K562 (cell line): Measurements from ENCODE around the gene LIPN.

Experiments
- EGR1 ChIP-seq: fragments of 450-650 bp; conservative IDR thresholded peaks from 2 replicates; pipeline ENCODE4 v1.6.1; 2017; ENCODE audit warnings: mild to moderate bottlenecking
- EP300 ChIP-seq: IDR thresholded peaks from 2 replicates; pipeline ENCODE4 v1.6.1; 2012; ENCODE audit warnings: low read length, improper control_type of control experiment
- MEF2D ChIP-seq: conservative IDR thresholded peaks from 2 replicates; pipeline ENCODE4 v1.6.1; 2016; ENCODE audit warnings: low read depth, missing genetic modification characterization, missing compliant biosample characterization
- POLR2A ChIP-seq: fragments of 450-650 bp; conservative IDR thresholded peaks from 2 replicates; pipeline ENCODE4 v1.6.1; 2016
- ZFP30 ChIP-seq: fragments of 250-450 bp; sonication (Bioruptor Pico); IDR thresholded peaks from 2 replicates; pipeline ENCODE4 v1.8.0; 2022; ENCODE audit warnings: moderate library complexity, mild to moderate bottlenecking, inconsistent platforms, borderline replicate concordance
- ZSCAN32 ChIP-seq: fragments of 450-650 bp; formaldehyde crosslinking; IDR thresholded peaks from 2 replicates; pipeline ENCODE4 v1.4.0; 2020; ENCODE audit warnings: mild to moderate bottlenecking, moderate library complexity
- ZZZ3 ChIP-seq: fragments of 450-650 bp; IDR thresholded peaks from 2 replicates; pipeline ENCODE4 v1.6.1; 2016; ENCODE audit warnings: antibody characterized with exemption, mild to moderate bottlenecking, moderate library complexity
- TF ChIP-seq, protein P1 (sequence below): sonication (generic); formaldehyde crosslinking; IDR thresholded peaks from 2 replicates; pipeline ENCODE4 v1.8.1; 2023; ENCODE audit warnings: mild to moderate bottlenecking, missing genetic modification reagents
- TF ChIP-seq, protein P2 (sequence below), 3 experiments: IDR thresholded peaks in 2 of 3; conservative IDR thresholded peaks in 1 of 3; 2 replicates each; pipeline ENCODE4 v1.5.1; 2011 to 2012; ENCODE audit warnings: low read length in 3 of 3, mild to moderate bottlenecking in 3 of 3, control low read depth in 2 of 3, improper control_type of control experiment in 1 of 3, inconsistent platforms in 1 of 3, low read depth in 1 of 3, mixed read lengths in 1 of 3, moderate library complexity in 1 of 3; ENCODE audit not compliant: insufficient read depth in 2 of 3

DNA sequence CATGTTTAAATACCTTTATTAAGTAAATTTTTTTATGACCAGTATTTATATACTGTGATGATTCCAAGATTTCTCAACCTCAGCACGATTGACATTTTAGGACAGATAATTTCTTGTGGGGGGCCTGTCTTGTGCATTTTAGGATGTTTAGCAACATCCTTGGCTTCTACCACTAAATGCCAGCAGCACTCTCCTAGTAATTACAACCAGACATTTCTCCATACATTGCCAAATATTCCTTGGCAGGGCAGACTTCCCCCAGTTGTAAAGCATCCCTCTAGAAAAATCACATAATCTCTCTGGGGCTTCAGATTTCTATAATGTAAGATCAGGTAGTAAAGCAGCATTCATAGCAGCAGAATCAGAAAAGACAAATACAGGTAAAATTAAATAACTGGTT lies 34.9 kb downstream of the LIPN start:
- TF ChIP-seq MEF2D (tag) (no peak), ZSCAN32 (CRISPR knock-in tag) (no peak), ZZZ3 (no peak), POLR2A (no peak), EP300 (no peak), EGR1 (no peak), ZFP30 (CRISPR knock-in tag) (no peak)
- TF ChIP-seq, protein P1, sequence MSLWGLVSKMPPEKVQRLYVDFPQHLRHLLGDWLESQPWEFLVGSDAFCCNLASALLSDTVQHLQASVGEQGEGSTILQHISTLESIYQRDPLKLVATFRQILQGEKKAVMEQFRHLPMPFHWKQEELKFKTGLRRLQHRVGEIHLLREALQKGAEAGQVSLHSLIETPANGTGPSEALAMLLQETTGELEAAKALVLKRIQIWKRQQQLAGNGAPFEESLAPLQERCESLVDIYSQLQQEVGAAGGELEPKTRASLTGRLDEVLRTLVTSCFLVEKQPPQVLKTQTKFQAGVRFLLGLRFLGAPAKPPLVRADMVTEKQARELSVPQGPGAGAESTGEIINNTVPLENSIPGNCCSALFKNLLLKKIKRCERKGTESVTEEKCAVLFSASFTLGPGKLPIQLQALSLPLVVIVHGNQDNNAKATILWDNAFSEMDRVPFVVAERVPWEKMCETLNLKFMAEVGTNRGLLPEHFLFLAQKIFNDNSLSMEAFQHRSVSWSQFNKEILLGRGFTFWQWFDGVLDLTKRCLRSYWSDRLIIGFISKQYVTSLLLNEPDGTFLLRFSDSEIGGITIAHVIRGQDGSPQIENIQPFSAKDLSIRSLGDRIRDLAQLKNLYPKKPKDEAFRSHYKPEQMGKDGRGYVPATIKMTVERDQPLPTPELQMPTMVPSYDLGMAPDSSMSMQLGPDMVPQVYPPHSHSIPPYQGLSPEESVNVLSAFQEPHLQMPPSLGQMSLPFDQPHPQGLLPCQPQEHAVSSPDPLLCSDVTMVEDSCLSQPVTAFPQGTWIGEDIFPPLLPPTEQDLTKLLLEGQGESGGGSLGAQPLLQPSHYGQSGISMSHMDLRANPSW (CRISPR knock-in tag), result no peak
- TF ChIP-seq, protein P2, sequence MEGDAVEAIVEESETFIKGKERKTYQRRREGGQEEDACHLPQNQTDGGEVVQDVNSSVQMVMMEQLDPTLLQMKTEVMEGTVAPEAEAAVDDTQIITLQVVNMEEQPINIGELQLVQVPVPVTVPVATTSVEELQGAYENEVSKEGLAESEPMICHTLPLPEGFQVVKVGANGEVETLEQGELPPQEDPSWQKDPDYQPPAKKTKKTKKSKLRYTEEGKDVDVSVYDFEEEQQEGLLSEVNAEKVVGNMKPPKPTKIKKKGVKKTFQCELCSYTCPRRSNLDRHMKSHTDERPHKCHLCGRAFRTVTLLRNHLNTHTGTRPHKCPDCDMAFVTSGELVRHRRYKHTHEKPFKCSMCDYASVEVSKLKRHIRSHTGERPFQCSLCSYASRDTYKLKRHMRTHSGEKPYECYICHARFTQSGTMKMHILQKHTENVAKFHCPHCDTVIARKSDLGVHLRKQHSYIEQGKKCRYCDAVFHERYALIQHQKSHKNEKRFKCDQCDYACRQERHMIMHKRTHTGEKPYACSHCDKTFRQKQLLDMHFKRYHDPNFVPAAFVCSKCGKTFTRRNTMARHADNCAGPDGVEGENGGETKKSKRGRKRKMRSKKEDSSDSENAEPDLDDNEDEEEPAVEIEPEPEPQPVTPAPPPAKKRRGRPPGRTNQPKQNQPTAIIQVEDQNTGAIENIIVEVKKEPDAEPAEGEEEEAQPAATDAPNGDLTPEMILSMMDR (IDR thresholded peaks at IDR 0.05 in 2 of 3, conservative IDR thresholded peaks at IDR 0.05 in 1 of 3; ENCODE audit: insufficient read depth in 2 of 3, low read depth in 1 of 3, low read length in 3 of 3), result no peak
